Left ventricle myocardium inferior (tissue), 1 donor: ENCODE results near the gene PRSS12. TPM values are rescaled to one million over a fixed set of nuclear protein-coding genes. Genes with fewer than 3 reads are reported as not detected.

Source experiments
- DNase-seq: peaks from one replicate; pipeline ENCODE4 v3.0.0-alpha.2; 2020
- H3K27ac ChIP-seq: fragments of 200-600 bp; replicated peaks from 2 replicates; pipeline ENCODE4 v1.8.0; 2021
- H3K27me3 ChIP-seq: fragments of 200-600 bp; 2 replicates; pipeline ENCODE4 v1.8.0; 2021; ENCODE audit warnings: low read depth
- H3K36me3 ChIP-seq: fragments of 200-600 bp; 2 replicates; pipeline ENCODE4 v1.8.0; 2021
- H3K4me1 ChIP-seq: fragments of 200-600 bp; 2 replicates; pipeline ENCODE4 v1.8.0; 2021
- H3K4me3 ChIP-seq: fragments of 200-600 bp; 2 replicates; pipeline ENCODE4 v1.8.0; 2021; ENCODE audit warnings: mild to moderate bottlenecking, moderate library complexity
- H3K9me3 ChIP-seq: fragments of 200-600 bp; replicated peaks from 2 replicates; pipeline ENCODE4 v1.8.0; 2021
- intact Hi-C: fragments of 100-400 bp; cut with micrococcal nuclease; formaldehyde crosslinking; loops from one replicate; pipeline ENCODE4 v1.11.0; 2022
- total RNA-seq: library from RNA; stranded (reverse); fragmentation: NEBNext Ultra II Directional; extraction: Animal tissue kit (Norgen Biotek cat#: 25700); gene quantifications from one replicate; pipeline ENCODE4 v1.2.1, GENCODE V29; 2021
- TF ChIP-seq, protein P1 (sequence below): fragments of 200-600 bp; IDR thresholded peaks from 2 replicates; pipeline ENCODE4 v1.8.0; 2021; ENCODE audit warnings: antibody characterized with exemption, mild to moderate bottlenecking, borderline replicate concordance
- donor health status: DM: no; HTN: yes; CAD: no; lungs with severe emphysema.

The PRSS12 gene
- total RNA-seq, 1 donor from 2014 or later, result not detected

DNA sequence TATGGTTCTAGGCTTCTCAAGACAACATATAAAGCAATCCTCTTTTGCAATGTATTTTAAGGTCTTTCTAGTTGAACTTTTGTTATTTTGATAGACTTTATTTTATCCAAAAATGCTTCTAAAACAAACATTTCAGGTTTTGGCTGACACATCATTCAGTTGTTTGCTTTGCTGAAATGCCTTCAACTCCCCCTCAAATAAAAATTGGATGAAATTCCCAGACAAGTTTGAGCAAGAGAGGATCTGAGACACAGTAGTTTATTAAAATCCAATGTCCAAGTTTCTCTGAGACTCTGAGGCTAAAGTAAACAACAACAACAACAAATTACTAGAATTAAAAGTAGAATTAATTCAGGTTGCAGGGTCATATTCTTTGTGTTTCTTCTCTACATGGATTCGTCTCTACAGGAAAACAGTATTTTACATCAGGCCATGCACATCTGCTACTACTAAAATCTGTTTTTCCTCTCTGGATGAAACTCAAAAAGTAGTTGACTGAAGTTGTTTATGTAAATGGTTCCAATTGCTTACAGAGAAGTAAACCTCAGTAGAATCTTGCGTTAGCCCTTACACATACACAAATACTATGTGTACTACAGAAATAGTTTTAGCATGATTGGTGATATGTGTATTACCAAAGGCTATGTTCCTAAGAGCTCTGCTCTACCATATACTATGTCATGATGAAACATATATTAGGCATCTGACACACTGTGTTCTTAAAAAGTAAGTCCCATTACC, 64.9 kb downstream of the PRSS12 start:
- DNase-seq, result no peak
- Histone ChIP-seq H3K4me3 (no peak overlapping the region), H3K9me3 (no peaks in the 10 kb centered on the region), H3K27ac (no peak overlapping the region), H3K36me3 (no peaks in the 10 kb centered on the region), H3K27me3 (no peaks in the 10 kb centered on the region), H3K4me1 (no peaks in the 10 kb centered on the region)
- TF ChIP-seq, protein P1, sequence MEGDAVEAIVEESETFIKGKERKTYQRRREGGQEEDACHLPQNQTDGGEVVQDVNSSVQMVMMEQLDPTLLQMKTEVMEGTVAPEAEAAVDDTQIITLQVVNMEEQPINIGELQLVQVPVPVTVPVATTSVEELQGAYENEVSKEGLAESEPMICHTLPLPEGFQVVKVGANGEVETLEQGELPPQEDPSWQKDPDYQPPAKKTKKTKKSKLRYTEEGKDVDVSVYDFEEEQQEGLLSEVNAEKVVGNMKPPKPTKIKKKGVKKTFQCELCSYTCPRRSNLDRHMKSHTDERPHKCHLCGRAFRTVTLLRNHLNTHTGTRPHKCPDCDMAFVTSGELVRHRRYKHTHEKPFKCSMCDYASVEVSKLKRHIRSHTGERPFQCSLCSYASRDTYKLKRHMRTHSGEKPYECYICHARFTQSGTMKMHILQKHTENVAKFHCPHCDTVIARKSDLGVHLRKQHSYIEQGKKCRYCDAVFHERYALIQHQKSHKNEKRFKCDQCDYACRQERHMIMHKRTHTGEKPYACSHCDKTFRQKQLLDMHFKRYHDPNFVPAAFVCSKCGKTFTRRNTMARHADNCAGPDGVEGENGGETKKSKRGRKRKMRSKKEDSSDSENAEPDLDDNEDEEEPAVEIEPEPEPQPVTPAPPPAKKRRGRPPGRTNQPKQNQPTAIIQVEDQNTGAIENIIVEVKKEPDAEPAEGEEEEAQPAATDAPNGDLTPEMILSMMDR, result no peak
- intact Hi-C loops, result no loop called here

DNA sequence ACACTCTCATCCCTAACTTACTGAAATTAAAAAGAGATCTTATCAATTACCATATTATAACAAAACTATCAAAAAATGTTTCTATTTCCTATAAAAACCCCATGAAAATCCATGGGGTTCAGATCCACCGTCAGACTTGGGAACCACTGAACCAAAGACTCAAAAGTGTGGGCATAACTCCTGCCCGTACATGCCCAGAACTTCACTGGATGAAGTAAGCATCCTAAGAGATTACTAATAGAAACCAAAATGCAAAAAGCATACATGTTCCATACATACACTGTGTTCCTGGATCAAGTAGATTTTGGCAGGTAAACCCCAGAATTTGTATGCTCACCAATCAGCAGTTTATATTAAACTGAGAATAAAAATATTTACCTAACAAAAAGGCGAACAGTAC, 66.1 kb downstream of the PRSS12 start:
- no peaks in the 10 kb centered on the region for H3K27me3 ChIP-seq
- TF ChIP-seq, protein P1, result no peak
- intact Hi-C loops, result no loop called here
- no peak overlapping the region for H3K27ac ChIP-seq
- H3K4me3 ChIP-seq, result no peak overlapping the region
- peaks cover 11% of the 10 kb centered on the region for H3K4me1 ChIP-seq
- DNase-seq, result no peak
- no peaks in the 10 kb centered on the region for H3K9me3 ChIP-seq
- no peaks in the 10 kb centered on the region for H3K36me3 ChIP-seq

DNA sequence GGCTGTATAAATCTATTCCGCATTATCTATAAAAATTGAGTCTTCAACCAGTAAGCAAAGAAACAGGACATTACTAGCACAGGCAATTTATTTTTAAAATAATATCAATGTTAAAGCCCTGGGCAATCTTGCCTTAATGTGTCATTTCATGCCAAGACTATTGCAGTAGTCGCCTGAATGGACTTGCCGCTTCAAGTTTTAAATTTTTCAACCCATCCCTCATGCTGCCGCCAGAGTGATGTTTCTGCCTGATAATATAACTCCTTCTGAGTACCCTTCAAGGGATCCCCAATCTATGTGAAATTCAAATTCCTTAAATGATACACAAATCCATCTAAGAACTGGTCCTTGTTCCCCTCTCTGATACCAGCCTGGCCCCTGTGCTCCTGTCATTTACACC, 66.9 kb downstream of the PRSS12 start:
- Histone ChIP-seq H3K9me3 (no peaks in the 10 kb centered on the region), H3K4me3 (no peak overlapping the region), H3K27ac (no peak overlapping the region), H3K27me3 (no peaks in the 10 kb centered on the region), H3K36me3 (no peaks in the 10 kb centered on the region), H3K4me1 (peaks cover 18% of the 10 kb centered on the region)
- no peak for DNase-seq
- TF ChIP-seq, protein P1, result no peak
- intact Hi-C loops, result no loop called here

DNA sequence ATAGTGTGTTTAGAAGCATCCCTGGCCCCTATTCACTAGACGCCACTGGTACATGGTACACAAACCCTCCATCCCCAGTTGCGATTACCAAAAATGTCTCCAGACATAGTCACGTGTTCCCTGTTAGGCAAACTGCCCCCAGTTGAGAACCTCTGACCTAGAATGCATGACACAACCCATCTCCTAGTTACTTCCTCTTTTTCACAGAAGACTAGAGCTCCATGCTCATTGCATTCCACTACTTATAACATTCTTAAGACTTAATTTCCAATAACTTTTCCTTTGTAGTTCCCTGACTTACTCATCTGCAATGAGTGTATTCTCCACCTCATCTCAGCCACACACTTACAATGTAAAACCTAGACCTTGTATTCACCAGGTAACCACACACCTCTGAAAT, 68.6 kb downstream of the PRSS12 start:
- no peak overlapping the region for H3K4me3 ChIP-seq
- H3K36me3 ChIP-seq, result no peaks in the 10 kb centered on the region
- H3K27ac ChIP-seq, result no peak overlapping the region
- intact Hi-C loops, result no loop called here
- no peaks in the 10 kb centered on the region for H3K9me3 ChIP-seq
- no peak for DNase-seq
- TF ChIP-seq, protein P1, result no peak
- peaks cover 36% of the 10 kb centered on the region for H3K4me1 ChIP-seq
- no peaks in the 10 kb centered on the region for H3K27me3 ChIP-seq

DNA sequence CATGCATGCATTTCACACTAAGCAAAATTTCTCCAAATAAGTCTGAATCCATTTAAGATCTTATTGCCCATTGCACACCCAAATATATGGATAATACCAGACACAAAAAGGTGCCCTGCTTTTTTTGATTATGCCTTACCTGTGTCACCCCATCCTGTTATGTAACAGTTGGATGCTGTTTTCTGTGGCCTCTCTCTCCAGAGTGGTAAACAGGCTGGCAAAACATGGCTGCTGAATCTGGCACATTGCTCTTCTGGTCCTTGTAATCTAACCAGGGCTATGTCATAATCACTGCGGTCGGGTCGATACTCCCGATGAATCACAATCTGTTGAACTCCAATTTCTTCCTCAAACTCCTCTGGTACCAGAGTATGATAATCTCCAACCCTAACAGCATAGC, 70.1 kb downstream of the PRSS12 start:
- H3K9me3 ChIP-seq, result no peaks in the 10 kb centered on the region
- no peak for DNase-seq
- no peak overlapping the region for H3K27ac ChIP-seq
- no peaks in the 10 kb centered on the region for H3K27me3 ChIP-seq
- intact Hi-C loops, result no loop called here
- H3K4me1 ChIP-seq, result peaks cover 46% of the 10 kb centered on the region
- no peaks in the 10 kb centered on the region for H3K36me3 ChIP-seq
- TF ChIP-seq, protein P1, result no peak
- no peak overlapping the region for H3K4me3 ChIP-seq
